Left ventricle myocardium superior (tissue), 1 donor: Measurements from ENCODE around the gene PHLPP2. TPM values are rescaled to one million over a fixed set of nuclear protein-coding genes. Genes with fewer than 3 reads are reported as not detected.
A peak's percentile ranks its signal among the peaks of the same experiment; 100 is the strongest.

Experiments used
- ATAC-seq: fragments of 200-7000 bp; cut with Tn5 transposase; one replicate; pipeline ENCODE4 v1.9.1; 2020; ENCODE audit warnings: mild to moderate bottlenecking, moderate library complexity
- DNase-seq: peaks from one replicate; pipeline ENCODE4 v3.0.0-alpha.2; 2020
- intact Hi-C: fragments of 100-400 bp; cut with micrococcal nuclease; formaldehyde crosslinking; loops from one replicate; pipeline ENCODE4 v1.11.0; 2022
- total RNA-seq: library from RNA; stranded (reverse); fragmentation: NEBNext Ultra II Directional; extraction: Animal tissue kit (Norgen Biotek cat#: 25700); gene quantifications from one replicate; pipeline ENCODE4 v1.2.1, GENCODE V29; 2021
- donor health status: DM: no; HTN: yes; CAD: no; lungs with severe emphysema.

PHLPP2 gene
- total RNA-seq, 1 donor from 2014 or later = 3.4 TPM

DNA sequence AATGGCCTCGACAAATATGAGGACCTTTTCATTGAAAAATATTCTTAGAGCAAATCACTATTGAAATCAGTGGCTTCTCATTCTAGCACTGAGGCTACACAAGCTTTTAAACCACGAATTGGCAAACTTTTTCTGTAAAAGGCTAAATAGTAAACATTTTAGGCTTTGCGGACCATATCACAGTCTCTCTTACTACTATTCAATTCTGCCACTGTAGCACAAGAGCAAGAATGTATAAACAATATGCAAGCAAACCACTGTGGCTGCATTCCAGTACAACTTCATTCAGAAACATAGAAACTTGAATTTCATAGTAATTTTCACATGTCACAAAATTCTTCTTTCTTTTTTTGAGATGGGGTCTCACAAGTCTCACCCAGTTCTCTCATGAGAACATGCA is 49.1 kb downstream of the PHLPP2 start:
- no peak for DNase-seq
- no peak for ATAC-seq
- intact Hi-C loops = no loop called here

DNA sequence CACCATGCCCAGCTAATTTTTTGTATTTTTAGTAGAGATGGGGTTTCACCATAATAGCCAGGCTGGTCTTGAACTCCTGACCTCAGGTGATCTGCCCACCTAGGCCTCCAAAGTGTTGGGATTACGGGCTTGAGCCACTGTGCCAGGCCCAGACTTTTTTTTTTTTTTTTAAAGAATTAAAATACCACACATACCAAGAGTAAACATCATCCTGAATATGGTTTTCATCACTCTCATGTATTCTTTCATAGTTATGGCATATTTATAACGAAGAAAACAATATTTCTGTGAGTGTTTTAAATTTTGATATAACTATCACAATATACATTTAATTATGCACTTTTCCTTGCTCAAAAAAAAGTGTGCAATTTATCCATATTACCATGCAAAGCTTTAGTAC is 50.3 kb downstream of the PHLPP2 start:
- DNase-seq (no peak), ATAC-seq (no peak)
- intact Hi-C loops = no loop called here

DNA sequence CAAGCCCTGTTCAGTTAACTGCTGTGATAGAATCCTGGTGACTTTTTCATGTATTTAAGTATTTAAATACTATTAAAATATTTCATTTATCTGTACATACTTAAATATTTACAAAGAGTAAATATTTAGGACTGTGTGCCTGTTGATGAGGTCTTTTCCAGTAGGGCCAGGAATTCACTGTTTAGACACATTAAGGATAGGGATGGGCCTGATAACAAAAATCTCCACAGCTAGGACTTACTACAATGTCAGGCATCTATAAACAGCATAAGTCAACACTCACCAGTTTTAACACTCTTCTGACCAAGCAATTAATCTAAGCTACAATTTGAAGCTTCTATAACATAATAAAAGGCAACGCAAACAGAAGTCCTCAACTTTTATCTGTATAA is 50.9 kb downstream of the PHLPP2 start:
- intact Hi-C loops = no loop called here
- ATAC-seq (no peak), DNase-seq (no peak)

DNA sequence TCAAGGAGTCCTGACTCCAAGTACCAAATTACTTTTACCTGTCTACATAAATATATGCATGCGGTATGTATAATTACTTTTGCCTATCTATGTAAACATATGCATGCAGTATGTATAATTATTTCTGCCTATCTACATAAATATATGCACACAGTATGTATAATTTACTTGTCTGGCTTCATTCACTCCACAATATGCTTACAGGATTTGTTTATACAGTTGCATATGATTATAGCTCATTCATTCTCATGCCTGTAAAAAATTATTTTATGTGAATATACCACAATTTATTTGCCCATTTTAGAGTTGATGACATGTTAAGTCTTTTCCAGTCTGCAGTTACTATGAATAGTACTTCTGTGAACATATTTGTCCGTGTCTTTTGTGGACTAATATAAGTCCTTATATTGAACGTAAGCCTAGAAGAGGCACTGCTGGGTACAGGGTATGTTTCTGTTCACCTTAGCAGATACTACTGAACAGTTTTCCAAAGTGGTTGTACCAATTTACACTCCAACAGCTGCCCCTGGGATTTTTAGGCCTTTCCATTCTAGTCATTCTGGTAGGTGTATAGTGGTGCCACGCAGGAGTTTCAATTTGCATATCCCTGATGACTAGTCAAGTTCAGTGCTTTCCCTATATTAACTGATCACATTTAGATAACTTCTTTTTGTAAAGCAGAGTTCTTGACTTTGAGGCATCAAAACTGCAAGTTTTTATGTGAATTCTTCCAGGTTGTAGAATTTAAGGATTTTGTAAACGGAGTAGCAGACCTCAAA is 51.5 kb downstream of the PHLPP2 start:
- ATAC-seq (no peak), DNase-seq (no peak)
- intact Hi-C loops = no loop called here

DNA sequence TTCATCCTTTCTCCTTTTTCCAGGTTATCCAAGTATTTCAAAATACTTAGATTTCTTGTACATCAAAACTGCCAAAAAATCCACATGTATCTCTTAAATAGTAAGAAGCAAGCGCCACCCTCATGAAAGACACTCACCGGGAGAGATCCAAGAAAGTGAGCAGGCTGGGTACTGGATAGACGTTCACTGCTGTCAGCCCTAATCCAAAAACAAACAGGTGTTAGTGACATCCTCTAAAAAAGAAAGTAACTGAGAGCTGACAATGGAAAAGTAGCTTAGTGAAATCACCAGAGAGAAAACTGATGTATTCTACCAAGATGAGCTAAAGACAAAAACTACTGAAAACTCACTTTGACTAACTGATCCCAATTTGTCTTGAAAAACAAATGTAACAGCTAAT is 52.4 kb downstream of the PHLPP2 start:
- ATAC-seq = no peak
- no peak for DNase-seq
- intact Hi-C loops = no loop called here

DNA sequence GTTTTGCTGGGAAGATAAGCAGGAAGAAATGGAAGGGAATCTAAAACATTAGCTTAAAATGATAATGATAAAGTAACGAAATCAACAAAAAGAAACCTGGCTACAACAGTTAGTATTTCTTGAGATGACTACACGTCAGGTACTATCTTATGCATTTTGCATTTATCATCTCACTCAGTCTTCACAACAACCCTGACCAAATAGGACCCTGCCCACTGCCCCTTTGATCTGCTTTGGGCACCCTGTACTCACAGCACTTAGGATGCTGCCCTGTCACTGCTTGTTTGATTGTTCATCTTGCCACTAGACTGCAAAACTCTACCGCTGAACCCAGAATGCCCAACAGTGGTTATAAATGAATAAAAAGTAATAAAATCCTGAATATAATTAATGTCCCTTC is 53.3 kb downstream of the PHLPP2 start:
- intact Hi-C loops = no loop called here
- ATAC-seq (no peak), DNase-seq (no peak)

DNA sequence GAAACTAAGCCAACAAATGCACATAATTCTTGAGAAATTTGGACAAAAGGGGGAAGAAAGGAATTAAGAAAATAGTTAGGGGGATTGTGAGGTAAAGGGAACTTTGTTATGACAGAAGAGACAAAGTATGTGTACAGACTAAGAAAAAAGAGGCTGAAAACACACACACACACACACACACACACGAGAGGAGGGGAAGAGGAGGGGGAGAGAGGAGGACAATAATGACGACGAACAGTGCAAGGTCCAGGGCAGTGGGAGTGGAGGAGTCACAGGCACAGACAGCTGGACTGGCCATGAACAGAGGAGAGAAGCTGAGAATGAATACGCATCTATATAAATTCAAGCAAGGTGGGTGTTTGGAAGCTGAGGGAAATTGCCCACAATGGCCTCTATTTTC is 54.0 kb downstream of the PHLPP2 start:
- ATAC-seq = no peak
- no peak for DNase-seq
- intact Hi-C loops = no loop called here

DNA sequence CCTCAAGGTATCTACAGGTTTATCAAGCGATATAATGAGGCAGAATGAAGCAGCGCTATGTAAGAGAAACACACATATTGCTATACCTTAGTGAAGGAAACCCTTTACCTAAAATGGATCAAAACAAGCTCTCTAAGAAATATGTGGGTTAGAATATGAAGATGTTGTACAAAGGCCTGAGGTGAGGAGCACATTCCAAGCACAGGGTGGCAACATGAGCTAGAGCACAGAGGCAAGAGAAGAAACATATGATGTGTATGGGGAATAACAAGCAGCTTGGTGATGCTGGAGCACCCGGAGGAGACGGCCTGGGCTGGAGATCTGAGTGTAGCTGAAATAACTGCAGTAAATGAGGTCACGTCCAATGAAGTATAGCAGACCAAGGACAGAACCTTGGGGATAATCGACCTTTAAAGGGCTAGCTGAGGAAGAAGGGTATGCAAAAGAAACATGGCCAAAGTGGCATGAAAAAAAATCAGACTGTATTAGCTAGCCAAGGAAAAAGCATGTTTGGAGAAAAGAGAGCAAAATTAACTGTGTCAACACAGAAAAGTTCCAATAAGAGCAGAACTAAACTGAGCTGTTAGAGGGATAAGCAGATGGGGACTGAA is 54.5 kb downstream of the PHLPP2 start:
- ATAC-seq (no peak), DNase-seq (no peak)
- intact Hi-C loops = no loop called here

DNA sequence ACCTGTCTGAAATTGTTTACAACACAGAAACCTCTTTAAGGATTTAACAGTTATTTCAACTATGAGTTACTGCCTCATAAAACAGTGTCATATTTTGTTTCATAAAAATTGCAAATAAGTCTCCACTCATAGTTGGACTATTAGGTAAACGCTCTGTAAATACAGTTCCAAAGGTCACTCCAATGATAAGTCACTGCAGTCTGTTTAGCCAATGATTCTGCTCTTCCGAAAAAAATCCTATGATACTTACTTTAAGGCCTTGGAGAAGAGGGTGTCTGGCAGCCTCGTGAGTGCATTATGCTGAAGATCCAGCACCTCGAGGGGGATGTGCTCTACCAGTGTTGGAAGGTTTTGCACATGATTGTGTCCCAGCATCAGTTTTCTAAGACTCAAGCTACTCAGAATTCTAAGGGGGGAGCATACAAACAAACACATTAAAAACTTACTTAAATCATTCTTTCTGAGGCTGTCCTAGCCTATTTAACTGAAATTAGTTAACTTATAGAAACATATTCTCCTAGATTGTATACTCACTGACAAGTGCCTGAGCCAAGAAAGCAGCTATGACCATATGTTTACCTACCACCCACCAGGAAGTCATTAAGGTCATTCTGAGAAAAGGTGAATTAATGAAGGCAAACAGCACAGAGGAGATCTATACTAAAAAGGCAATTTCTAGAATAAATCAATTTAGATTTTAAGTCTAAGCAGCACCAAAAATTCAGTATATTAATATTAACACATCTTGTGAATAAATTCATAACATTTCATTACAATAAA is 57.4 kb downstream of the PHLPP2 start:
- DNase-seq (no peak), ATAC-seq (no peak)
- intact Hi-C loops = no loop called here

DNA sequence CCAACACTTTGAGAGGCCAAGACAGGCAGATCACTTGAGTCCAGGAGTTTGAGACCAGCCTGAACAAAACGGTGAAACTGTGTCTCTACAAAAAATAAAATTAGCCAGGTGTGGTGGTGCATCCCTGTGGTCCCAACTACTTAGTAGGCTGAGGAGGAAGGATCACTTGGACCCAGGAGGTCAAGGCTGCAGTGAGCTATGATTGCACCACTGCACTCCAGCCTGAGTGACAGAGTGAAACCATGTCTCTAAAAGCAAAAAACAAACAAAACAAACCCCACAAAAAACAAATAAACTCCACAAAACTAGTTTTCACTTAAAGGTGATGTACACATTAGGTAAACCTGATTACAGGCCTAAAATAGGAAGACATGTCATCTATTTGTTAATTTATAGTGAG is 58.2 kb downstream of the PHLPP2 start:
- ATAC-seq = no peak

DNA sequence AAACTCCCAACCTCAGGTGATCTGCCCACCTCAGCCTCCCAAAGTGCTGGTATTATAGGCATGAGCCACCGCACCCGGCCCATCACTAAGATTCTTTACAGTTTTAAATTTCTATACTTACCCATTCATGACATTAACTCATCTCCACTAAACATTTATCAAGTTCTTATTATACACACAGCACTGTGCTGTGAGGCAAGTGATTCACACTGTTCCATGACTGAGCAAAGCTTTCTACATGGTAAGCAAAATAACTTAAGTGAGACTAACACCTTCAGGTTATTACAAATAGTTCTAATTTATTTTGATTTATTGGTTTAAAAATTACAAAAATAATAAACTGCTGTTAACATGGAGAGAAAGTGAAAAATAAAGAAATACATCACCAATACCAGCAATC is 65.0 kb downstream of the PHLPP2 start:
- no peak for DNase-seq
- intact Hi-C loops = no loop called here
- ATAC-seq = no peak

More for the DNA sequence above, 58.2 kb downstream of the PHLPP2 start:
- no peak for DNase-seq
- intact Hi-C loops = no loop called here

DNA sequence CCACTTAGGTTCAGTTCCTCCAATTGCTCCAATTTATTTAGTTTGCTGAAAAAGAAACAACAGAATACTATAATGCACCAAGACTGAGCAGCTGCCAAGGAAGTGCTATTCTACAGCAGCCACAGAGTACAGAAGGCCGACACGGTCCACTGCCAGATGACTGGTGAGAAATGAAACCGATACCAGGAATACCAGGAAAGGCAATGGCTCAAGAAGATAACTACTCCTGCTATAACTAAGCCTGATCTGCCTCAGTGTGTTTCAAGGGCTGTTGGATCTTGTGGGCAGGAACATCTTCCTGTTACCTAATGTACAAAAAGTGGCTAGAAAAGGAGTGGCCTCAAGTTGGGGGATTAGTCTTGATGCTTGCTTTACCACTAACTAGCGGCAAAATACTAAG is 65.7 kb downstream of the PHLPP2 start:
- intact Hi-C loops = no loop called here
- ATAC-seq = no peak

DNA sequence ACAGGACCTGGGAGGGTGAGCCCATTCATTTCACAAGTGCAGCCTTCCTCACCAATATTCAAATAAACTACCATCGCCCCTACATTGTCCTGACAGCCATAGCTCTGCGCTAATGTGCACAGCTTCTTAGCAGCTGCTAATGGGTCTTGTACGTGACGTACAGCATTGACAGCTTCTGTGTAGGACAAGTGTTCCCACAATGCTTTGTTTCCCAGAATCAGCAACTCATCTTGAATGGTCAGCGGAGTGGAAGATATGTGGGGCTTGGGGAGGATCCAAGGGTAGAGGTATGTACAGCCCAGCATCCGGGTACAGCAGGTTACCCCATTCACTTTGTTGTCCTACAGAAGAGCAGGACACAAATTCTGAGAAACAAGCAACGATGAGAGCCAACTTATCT is 74.8 kb downstream of the PHLPP2 start:
- ATAC-seq = no peak
- no peak for DNase-seq
- intact Hi-C loops = no loop called here

More for the DNA sequence above, 65.7 kb downstream of the PHLPP2 start:
- DNase-seq = no peak

DNA sequence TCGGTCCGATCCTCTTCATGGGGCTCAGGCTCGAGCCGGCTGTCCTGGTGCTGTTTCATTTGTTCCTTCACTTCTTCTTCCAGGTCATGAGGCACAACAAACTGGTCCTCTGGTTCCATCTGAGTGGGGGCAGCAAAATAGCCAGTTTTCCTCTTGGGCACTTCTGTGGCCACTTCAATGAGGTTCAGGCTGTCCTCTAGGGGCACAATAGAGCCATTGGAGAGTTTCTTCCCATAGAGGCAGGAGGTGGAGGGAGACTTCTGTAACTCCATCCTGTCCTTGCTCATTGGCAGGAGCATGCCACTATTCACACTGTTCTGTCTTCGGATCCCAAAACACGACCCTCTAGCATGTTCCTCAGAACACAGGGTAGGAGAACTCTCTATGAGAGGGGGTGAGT is 75.6 kb downstream of the PHLPP2 start:
- intact Hi-C loops = no loop called here
- DNase-seq (no peak), ATAC-seq (no peak)

DNA sequence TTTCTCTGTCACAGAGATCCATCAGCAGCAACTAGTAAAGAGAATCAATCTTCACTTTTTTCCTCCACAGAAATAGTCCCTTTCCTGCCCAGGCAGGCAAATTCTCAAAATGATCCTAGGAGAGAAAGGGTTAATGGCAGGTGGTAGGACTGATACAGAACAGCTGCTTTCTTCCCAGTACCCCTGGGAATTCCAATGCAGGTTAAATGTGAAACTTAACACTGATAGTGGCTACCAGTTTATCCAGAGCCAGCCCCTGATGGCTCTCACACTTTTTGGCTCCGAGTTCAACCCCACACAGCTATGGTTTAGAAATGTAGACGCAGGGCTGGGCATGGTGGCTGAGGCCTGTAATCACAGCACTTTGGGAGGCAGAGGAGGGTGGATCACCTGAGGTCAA is 76.3 kb downstream of the PHLPP2 start:
- ATAC-seq (no peak), DNase-seq (no peak)
- intact Hi-C loops = no loop called here

DNA sequence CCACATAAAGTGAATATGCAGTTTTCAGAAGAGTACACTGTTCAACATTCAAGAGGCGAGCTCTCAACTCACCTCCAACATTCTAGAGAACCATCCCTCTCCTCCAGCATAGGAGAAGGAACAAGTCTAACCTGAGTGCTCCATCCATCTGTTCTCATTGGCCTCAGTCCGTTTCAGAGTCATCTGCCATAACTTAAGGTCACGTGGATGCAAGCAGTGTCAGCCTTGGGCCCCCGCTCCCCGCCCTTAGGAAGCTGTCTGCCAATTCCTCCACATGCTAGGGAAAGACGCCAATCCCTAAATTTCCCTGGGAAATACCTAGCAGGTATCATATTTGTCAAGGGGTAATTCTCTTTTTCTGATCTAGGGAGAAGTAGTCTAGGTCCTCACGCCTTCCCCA is 77.1 kb downstream of the PHLPP2 start:
- ATAC-seq (no peak), DNase-seq (no peak)
- intact Hi-C loops = no loop called here

DNA sequence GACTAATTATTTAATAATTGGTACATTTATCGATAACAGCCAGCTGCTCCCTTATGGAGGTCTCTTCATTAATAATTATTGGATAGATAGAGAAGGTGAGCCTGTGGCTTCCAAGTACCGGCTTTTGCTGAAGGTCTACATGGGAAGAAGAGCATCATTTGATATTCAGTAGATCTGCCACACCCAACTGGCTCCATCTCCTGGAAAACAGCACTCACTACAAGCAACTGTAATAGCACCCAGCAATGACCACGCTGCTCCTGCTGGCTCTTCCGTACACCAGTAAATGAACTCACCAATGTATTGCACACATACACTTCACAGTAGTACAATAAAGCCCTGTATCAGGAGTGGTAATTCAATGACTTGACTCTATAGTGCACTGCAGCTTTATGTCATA is 79.1 kb downstream of the PHLPP2 start:
- ATAC-seq = no peak
- intact Hi-C loops = no loop called here
- DNase-seq = no peak

DNA sequence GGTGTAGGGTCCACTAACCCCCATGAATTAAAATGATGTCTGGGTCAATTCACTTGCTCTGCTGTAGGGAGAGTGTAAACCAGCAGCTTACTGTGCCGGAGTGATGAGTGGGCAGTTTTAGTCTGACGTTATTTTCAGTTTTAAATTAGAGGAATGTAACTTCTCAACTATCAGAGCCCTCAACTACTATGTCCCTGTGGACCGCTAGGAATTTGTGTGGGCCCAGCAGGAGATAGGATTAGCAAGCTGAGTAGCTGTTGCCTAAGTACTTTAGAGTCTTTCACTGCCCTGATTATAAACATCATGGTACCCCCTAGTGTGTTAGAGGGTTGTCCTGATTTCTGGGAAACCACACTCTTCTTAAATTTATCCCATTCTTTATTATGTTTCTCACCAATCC is 87.1 kb downstream of the PHLPP2 start:
- intact Hi-C loops = no loop called here
- ATAC-seq = peak; percentile 64
- DNase-seq = no peak

DNA sequence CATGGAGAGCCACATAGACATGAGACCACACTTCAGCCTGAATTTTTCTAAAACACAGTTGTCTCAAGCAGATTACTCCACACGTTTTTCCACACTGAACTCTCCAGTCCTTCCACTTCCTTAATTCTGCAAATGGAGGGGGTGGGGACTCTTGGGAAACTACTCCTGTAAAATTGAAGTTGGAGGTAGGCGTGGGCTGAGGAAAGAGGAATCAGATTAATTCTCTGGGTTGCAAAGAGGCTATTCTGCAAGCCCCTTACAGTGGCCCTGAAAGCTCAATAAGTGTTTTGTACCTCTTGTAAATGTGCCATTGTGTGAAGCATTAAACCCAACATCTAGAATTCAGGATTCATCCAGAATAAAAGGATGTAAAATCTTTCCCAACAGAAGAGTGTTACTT is 88.9 kb downstream of the PHLPP2 start:
- no peak for DNase-seq
- no peak for ATAC-seq
- intact Hi-C loops = no loop called here

DNA sequence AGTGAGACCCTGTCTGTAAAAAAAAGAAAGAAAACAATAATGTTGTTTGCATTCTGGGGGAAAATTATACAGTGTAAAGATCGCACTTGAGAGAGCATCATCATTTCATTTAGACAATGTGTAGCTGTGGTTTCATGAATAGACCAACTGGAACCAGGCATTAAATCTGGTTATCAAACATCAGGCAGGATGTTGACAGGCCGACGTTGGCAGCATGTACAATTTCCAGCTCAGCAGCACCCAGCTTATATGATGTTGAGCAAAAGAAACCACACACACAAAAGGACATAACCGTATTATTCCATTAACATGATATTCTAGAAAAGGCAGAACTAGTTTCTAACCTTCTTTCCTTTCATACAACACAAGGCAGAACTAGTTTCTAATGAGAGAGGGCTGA is 92.7 kb downstream of the PHLPP2 start:
- ATAC-seq (no peak), DNase-seq (no peak)
- intact Hi-C loops = no loop called here

DNA sequence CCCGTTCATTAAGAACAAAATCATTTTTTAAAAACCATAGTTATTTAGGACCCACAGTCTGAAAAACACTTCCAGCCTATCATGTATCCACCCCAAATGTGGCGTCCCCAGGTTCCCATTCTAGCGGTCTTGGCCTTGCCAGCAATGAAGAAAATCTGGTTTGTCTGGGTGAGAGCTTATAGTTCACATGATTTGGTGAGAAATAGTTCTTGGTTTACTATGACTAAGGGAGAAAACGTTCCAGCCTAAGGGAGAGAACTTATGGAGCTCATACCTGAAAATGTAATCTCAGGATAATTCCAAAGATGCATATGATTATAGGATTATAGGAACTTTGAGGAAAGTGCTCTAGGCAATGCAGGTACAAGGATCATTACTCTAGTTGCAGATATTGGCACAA is 93.7 kb downstream of the PHLPP2 start:
- intact Hi-C loops = no loop called here
- no peak for ATAC-seq
- DNase-seq = no peak
